ENCODE data around the gene PCSK5. TPM values are rescaled to one million over a fixed set of nuclear protein-coding genes. Genes with fewer than 3 reads are reported as not detected.

The PCSK5 gene
- total RNA-seq, 1 donor from 2014 or later = 78.9 TPM

DNA sequence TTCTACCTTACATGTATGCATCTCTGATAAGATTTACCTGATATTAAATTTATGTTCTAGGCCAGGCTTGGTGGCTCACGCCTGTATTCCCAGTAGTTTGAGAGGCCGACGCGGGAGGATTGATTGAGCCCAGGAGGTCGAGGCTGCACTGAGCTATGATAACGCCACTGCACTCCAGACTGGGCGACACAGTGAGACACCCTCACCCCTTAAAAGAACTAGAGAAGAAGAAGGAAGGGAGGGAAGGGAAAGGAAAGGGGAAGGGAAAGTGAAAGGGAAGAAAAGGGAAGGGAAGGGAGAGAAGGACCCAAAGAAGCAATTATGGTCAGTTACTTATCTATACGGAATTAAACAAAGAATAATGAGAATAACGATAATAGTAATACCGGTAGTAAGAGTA is 504.9 kb downstream of the PCSK5 start:
- no peak for DNase-seq (ENCODE audit: low spot score)

DNA sequence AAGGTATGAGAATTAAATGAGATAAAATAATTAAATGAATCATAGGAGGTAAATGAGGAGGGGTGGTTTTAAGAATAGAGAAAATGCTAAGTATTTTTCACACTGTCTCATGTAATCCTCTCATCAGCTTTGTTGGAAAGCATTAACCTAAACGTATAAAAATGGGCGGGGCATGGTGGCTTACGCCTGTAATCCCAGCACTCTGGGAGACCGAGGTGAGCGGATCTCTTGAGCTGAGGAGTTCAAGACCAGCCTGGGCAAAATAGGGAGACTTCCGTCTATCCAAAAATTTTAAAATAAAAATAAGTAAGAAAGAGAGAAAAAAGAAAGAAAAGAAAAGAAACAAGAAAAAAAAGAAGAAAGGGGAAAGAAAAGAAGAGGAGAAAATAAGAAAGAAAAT is 505.7 kb downstream of the PCSK5 start:
- DNase-seq (ENCODE audit: low spot score) = no peak

DNA sequence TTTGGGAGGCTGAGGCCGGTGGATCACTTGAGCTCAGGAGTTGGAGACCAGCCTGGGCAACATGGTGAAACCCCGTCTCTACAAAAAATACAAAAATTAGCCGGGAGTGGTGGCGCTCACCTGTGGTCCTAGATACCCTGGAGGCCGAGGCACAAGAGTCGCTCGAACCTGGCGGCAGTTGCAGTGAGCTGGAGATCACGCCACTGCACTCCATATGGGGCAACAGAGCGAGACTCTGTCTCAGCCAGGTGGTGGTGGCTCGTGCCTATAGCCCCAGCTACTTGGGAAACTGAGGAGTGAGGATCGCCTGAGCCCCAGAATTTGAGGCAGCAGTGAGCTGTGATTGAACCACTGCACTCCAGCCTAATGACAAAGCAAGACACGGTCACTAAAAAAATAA is 506.1 kb downstream of the PCSK5 start:
- DNase-seq (ENCODE audit: low spot score) = no peak

DNA sequence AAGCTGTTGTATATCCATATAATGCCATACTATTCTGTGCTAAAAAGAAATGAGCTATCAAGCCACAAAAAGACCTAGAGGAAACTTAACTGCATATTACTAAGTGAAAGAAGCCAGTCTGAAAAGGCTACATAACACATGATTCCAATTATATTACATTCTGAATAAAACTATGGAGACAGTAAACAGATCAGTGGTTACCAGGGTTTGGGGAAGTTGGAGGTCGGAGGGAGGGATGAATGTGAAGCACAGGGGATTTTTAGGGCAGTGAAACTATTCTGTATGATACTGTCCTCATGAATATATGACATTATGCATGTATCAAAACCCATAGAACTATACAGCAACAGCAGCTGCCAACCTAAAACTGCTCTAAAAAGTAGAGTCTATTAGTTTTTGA is 509.4 kb downstream of the PCSK5 start:
- no peak for DNase-seq (ENCODE audit: low spot score)

DNA sequence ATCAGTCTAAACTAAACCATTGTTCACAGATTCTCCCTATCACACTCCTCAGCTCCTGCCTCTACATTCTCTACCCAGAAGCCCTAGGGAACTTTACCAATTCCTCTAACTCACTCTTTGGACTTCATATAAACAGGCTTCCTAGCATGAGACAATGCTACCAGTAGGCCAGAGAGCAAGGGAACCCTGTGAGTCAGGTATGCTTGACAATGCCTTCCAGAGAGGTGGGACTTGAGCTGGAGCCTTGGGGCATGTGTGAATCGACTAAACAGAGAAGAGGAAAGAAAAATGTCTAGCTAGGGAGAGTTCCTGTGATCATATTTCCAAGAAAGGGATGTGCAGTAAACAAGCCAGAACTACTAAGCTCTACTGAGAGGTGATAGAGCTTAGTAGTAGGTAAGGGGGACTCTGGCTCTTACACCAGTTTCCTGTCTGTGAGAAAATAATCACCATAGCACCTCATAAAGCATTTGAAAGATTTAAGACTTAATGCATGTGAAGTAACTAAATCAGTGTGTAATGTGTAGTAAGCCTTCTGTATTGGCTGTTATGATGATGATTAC is 510.1 kb downstream of the PCSK5 start:
- DNase-seq (ENCODE audit: low spot score) = no peak

DNA sequence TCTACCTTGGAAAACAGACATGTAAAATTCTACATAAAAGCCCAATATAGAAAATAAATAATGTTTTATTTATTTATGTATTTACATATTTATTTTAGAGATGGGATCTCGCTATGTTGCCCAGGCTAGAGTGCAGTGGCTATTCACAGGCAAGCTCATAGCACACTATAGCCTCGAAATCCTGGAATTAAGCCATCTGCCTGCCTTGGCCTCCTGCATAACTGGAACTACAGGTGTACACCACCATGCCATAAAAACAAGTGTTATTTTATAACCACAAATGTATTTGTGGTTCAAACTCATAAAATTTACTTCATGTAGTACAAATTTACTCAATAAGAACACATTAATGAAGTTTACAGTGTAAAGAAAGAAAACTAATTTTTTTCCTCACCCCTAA is 510.7 kb downstream of the PCSK5 start:
- no peak for DNase-seq (ENCODE audit: low spot score)

DNA sequence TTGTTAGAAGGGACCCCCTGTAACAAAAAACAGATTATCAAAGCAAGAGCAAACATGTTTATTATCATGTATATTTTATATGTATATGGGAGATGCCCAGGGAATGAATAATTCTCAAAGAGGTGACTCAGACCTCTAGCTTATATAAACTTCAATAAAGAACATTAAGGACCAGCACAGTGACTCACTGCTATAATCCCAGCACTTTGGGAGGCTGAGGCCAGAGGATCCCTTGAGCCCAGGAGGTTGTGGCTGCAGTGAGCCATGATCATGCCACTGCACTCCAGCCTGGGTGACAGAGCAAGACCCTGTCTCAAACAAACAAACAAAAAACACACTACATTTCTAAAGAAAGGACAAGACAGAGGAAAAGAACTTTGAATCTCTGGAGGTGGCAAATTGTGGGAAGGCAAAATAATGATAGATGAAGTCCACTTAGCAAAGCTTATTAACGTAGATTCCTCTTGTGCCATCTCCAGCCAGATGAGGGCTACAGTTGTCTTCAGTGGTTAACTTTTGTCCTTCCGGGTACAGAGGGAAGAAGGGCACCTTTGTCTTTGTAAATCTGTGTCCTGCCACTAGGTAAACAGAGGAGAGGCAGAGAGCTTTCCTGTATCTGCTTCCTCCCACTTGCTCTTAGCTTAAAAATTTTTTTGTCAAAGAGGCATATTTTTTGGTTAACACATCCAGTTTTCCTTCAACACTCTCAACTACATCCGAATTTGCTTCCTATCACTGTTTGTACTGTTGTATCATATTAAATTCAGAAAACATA is 511.3 kb downstream of the PCSK5 start:
- DNase-seq (ENCODE audit: low spot score) = no peak

DNA sequence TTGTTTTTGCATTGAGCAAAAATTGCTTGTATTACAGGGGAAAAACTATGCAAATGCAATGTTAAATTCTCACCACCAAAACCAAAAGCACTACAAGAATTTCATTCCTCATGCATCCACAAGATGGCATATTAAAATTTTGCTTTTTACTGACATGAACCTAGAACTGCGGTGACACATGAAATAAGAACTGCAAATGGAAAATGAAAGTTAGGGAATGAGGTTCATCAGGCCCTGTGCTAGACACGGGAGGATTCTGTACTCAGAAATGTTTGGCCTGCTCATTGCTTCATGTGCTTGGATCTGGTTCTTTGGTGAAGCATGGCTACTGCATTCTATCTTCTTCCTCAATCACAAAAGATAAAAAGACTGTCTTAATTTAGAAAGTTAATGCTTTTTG is 512.9 kb downstream of the PCSK5 start:
- no peak for DNase-seq (ENCODE audit: low spot score)

DNA sequence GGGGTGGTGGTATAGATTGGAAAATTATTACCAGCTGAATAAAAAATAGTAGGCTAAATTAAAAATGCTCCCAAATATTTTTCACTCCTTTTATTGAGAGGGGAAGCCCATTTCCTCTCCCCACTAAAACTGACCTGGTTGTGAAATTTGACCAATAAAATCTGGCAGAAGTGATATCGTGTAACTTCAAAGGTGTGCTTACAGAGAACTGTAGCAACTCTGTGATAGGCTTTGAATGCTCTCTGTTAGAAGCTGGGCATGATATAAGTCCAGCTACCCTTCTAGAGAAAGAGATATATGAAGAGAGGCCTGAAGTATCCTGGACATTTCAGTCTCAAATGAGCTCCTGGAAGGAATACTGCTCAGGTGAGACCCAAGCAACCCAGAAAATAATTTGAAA is 513.9 kb downstream of the PCSK5 start:
- no peak for DNase-seq (ENCODE audit: low spot score)

DNA sequence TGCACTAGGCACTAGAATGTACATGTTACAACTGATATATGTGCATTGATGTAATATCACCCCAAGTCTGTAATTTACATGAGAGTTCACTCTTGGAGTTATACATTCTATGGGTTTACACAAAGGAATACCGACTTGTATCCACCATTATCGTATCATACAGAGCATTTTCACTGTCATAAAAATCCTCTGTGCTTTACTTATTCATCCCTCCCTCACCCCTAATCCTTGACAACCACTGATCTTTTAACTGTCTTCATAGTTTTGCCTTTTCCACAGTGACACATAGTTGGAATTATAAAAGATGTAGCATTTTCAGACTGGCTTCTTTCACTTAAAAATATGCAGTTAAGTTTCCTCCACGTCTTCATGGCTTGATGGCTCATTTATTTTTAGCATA is 514.9 kb downstream of the PCSK5 start:
- DNase-seq (ENCODE audit: low spot score) = no peak

DNA sequence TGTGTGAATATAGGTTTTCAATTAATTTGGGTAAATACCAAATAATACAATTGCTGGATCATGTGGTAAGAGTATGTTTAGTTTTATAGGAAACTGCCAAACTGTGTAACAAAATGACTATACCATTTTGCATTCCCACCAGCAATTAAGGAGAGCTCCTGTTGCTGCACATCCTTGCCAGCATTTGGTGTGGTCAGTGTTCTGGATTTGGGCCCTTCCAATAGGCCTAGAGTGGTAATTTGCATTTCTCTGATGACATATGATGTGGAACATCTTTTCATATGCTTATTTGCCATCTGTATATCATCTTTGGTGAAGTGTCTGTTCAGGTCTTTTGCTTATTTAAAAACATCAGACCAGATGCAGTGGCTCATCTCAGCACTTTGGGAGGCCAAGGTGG is 515.4 kb downstream of the PCSK5 start:
- DNase-seq (ENCODE audit: low spot score) = no peak

Measured in mucosa of gallbladder (tissue), 1 donor.